ENCODE results near the gene CNTNAP4. TPM values are rescaled to one million over a fixed set of nuclear protein-coding genes. Genes with fewer than 3 reads are reported as not detected.

The CNTNAP4 gene
- total RNA-seq, 1 donor from 2014 or later = not detected

DNA sequence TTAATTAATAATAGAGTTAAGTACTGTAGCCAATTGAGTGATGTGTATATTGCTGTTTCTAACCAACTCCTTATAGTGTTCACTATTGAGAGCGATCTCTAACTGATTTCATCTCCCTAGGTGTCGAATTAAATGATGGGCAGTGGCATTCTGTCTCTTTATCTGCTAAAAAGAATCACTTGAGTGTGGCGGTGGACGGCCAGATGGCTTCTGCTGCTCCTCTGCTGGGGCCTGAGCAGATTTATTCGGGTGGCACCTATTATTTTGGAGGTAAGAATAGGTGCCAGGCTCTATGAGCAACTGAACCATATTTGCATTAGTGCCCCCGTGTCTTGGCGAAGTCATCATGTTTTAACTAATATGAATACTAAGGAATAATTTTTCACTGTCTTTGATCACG lies 184.6 kb downstream of the CNTNAP4 start:
- DNase-seq (no peak), ATAC-seq (ENCODE audit: poor library complexity) (no peak)
- intact Hi-C loops (cut with DNase I) = no loop called here

DNA sequence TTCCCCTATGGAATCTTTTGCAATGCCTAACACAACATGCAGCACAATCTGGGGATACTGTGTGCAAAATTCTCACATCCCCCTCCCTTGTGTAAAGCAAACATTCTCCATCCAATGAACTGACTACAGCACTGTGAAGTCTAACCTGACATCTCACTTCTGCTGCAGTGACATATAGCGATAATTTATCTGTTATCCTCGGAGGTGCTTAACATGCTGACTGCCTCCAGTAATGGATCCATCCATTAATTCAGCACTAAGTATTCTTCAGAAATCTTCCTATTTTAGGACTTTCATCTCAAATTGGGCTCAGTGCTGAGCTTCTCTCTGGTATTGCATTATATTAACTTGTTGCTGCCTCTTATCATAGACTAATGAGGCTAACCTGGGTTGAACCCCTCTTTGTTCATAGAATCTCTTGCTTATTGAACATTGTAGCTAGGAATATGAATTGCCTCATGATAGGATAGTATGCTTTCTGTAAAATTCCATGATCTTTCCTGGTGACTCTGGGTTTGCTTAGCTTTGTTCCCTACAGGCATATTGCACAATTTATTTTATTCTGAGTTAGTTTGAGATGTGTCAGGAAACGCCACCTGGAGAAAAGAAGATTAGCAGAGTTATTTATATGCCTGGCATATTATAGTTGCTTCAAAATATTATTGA lies 187.9 kb downstream of the CNTNAP4 start:
- intact Hi-C loops (cut with DNase I) = no loop called here
- no peak for DNase-seq
- no peak for ATAC-seq (ENCODE audit: poor library complexity)

DNA sequence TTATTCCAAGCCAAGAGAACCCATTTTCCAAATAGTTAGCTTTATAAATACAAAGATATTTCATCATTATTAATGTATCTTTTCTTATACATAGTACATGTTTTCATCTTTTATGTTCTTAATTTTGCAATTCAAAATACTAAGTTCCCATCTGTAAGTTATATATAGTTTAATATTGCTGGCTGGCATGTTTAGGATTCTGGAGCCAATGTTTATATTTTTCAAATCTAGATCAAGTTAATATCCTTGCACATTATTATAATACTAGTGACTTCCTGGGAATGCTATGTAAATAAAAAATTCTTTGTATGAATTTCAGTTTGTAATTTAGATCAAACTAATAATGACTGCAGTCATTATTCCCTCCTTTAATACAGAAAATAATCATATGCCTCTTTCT lies 189.7 kb downstream of the CNTNAP4 start:
- no peak for DNase-seq
- ATAC-seq (ENCODE audit: poor library complexity) = no peak
- intact Hi-C loops (cut with DNase I) = no loop called here

DNA sequence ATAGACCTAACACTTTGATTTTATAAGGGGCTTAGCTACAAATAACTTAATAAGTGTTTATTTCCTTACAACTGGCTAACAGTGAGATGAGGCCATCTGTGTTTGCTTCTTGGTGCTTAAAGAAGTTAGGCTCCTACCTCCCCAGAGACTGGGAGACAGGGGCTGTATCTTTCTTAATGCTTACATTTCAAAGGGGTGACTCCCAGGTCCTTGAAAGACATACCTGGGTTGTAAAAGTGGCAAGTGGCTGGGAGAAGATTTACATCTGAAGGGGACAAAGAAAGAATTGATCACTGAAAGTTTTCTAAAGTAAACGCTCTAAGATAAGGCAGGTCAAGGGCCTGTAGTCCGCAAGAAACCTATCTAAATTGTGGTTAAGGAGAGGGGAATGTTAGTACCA lies 196.8 kb downstream of the CNTNAP4 start:
- DNase-seq (no peak), ATAC-seq (ENCODE audit: poor library complexity) (no peak)
- intact Hi-C loops (cut with DNase I) = no loop called here

DNA sequence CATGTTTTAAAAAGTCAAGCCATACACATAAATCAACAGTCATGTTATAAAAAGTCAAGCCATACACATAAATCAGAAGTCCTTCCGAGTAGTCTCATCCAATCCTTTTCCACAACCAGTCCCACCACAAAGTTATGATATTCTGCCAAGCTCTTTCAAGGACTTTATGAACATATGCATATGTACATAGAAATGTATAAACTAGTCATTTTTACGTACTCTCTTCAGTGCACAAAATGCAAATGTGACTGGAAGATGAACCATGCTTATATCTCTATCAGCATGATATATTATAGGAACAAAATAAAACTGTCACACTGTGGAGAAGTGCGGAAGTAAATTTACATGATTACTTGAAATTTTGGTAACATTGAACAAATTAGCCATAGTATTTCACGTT lies 200.9 kb downstream of the CNTNAP4 start:
- intact Hi-C loops (cut with DNase I) = no loop called here
- DNase-seq = no peak
- ATAC-seq (ENCODE audit: poor library complexity) = no peak

DNA sequence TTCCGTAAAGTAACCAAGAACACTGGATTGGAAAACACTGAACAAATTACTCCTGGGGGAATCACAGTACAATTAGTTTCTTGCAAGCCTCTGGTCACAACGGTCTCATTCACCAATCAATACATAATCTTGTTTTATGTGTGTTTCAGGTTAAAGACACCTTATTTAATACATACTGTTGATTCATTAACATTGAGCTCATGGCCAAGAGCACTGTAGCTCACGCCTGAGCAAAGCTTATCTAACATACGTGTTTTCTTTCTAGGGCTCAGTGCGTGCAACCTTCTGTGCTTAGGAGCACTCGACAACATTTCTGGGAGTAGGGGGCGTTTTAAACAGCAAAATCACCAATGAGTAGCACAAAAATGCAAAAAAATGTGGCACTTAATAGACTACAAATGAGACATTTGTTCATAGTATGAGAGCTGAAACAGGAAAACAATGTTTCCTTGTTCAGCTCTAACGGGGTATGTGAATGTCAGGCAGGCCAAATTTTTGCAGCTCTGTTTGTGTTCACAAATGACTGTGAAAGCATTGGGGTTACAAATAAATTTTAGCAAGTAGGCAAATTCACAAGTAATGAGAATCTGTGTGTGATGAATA lies 206.2 kb downstream of the CNTNAP4 start:
- DNase-seq = no peak
- ATAC-seq (ENCODE audit: poor library complexity) = no peak
- intact Hi-C loops (cut with DNase I) = no loop called here

DNA sequence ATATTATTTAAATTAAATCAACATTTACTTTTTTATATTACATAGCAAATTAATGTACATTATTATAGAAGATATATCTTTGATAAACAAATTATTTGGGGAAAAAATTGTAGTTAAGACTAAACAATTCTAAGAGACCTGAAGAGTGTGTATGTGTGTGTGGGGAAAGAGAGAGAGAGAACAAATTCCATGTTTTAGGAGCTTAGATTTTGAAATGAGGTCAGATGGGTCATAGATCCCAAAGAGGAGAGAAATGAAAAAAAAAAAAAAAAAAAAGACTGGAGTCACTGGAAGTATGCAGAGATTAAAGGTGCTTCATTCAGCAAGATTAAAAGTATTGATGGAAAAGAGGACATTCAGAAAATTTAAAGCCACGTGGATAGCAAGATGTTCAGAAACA lies 206.8 kb downstream of the CNTNAP4 start:
- ATAC-seq (ENCODE audit: poor library complexity) (no peak), DNase-seq (no peak)
- intact Hi-C loops (cut with DNase I) = no loop called here

DNA sequence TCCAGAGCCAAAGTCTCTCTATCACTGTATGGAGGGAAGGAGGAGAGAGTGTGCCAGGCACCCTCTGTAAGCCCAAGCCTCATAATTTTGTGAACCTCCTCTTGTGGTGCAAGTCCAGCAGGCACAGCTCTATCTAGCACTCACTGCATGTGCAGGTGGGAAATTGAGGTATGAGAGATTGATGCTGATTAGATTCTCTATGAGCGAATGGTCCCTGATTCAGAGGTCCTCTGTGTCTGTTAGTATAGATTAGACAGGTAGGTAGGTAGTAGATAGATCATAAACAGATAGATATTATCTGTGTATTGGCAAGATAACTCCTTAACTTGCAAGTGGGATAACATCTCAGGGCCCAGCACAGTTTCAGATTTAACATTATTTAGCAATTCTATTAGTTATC lies 209.5 kb downstream of the CNTNAP4 start:
- no peak for DNase-seq
- ATAC-seq (ENCODE audit: poor library complexity) = no peak
- intact Hi-C loops (cut with DNase I) = no loop called here

DNA sequence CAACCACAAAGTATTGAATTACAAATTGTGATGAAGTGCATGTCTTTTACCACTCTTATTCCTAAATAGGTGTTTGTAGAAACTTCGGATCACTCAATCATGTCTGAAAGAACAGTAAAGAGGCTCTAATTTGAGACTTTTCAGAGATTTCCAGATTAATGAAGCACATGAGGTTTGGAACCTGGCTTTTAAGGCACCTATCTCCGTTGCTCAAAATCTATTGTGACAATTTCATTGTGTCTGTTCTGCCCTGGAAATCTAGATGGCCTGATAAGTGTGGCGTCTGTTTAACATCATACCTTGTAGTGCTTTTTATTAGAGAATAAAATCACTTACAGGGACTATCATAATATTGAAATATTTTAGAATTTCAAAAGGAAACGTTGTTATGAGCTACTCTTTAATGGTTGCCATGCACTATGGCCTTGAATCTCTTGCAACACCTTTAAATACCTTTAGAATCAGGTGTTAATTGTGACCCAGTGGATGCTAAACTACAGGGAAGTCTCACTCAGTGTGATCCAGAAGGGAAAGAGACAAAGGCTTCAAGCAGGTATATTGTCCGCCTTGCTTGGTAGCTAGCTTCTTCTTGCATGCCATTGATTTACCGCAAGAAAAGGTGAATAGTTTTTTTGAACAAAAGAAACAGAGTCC lies 210.3 kb downstream of the CNTNAP4 start:
- DNase-seq (no peak), ATAC-seq (ENCODE audit: poor library complexity) (no peak)
- intact Hi-C loops (cut with DNase I) = no loop called here

DNA sequence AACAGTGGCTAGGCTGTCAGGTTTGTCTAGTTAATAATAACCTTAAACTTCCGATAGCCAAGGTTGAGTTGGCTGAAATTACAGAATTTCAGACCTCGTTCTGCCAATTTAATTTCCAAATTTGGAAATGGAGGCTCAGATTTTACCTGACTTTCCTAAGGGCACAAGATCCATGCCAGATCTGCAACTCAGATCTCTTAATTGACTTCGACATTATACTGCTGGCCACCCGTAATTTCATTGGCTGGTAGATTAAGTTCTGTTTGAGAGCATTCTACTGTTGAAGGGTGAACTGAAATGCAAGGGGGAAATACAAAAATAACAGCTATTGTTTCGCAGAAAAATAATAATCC lies 210.8 kb downstream of the CNTNAP4 start:
- no peak for DNase-seq
- intact Hi-C loops (cut with DNase I) = no loop called here
- no peak for ATAC-seq (ENCODE audit: poor library complexity)

DNA sequence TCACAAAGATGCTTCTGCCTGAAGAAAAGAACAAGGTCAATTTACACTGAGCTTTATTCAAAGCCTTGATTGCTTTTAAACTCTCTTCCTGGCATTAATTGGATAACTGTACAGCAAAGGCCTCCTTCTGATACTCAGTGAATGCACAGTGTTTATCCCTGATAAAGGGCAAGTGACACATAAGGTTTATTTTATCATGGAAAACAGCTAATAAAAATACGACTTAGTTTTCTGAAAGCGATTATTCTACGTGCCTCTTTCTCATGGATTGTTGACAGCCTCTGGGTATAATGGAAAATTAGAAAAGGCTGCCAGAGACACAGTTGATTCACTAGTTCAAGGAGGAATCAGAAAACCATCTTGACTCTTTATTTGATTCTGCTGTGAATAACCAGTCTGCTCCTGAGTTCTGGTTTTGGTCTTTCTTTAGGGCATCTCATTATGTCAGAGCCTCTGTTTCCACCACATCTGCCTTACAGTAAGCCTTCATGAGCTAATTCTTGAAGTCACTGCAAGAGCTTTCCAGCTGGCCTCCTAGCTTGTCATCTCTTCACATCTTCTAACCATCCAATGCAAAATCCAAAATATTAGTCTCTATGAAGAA lies 212.9 kb downstream of the CNTNAP4 start:
- no peak for DNase-seq
- no peak for ATAC-seq (ENCODE audit: poor library complexity)
- intact Hi-C loops (cut with DNase I) = no loop called here

DNA sequence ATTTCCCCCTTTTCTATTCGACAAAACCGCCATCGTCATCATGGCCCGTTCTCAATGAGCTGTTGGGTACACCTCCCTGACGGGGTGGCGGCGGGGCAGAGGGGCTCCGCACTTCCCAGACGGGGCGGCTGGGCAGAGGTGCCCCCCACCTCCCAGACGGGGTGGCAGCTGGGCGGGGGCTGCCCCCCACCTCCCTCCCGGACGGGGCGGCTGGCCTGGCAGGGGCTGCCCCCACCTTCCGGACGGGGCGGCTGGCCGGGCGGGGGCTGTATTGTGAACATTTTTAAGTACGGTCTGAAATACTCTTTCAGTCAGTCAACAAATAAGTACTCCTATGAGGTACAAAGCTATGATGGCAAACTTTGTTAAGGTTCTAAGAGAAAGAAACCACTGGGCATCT lies 222.8 kb downstream of the CNTNAP4 start:
- intact Hi-C loops (cut with DNase I) = no loop called here
- ATAC-seq (ENCODE audit: poor library complexity) (no peak), DNase-seq (no peak)

DNA sequence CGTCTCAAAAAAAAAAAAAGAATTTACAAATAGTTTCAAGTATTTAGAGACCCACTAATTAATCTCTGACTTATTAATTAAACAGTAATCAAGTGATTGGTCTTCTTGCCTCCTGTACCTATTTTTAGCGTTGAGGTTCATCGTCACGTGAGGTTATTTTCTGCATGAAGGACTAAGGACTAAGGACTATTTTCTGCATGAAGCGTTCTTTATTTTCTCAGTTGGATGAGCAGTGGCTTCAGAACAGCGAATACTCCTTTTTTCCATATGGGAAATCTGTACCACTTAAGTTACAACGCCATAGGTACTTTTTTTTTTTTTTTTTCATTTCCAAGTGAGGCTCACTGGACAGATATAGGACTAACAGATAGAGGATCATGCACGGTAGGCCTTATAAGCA lies 224.9 kb downstream of the CNTNAP4 start:
- DNase-seq (no peak), ATAC-seq (ENCODE audit: poor library complexity) (no peak)
- intact Hi-C loops (cut with DNase I) = no loop called here

DNA sequence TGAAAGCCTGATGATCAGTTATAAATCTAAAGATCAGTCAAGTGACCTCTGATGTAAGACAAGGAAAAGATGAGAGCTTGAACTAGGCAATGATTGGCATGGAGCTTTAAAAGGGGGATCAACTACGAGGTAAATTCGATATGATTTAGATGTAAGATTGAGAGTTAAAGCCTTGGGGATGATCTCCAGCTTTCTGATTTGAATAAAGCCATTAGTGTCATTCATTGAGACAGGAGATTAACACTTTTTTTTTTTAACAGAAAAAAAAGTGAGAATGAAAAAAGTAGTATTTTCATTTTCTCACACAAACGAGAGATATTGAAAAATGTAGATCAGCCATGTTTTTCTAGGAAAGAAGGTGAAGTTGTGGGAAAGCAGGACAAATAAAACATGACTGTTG lies 225.4 kb downstream of the CNTNAP4 start:
- DNase-seq = no peak
- intact Hi-C loops (cut with DNase I) = no loop called here

DNA sequence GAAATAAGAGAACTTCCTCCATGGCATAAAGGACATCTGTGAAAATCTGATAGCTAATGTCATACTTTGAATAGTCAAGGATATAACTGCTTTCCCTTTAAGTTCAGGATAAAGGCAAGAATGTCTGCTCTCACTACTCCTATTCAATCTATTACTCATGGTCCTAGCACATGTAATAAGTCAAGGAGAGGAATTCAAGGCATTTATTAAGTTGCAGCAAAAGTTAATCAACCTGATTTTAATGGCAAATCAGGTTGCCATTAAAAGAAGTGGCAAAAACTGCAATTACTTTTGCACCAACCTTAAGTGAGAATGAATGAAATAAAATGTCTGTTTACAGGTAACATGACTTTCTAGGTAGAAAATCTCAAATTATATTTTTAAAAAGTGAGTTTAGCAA lies 225.9 kb downstream of the CNTNAP4 start:
- ATAC-seq (ENCODE audit: poor library complexity) = no peak
- DNase-seq = no peak
- intact Hi-C loops (cut with DNase I) = no loop called here

More for the DNA sequence above, 225.4 kb downstream of the CNTNAP4 start:
- no peak for ATAC-seq (ENCODE audit: poor library complexity)

DNA sequence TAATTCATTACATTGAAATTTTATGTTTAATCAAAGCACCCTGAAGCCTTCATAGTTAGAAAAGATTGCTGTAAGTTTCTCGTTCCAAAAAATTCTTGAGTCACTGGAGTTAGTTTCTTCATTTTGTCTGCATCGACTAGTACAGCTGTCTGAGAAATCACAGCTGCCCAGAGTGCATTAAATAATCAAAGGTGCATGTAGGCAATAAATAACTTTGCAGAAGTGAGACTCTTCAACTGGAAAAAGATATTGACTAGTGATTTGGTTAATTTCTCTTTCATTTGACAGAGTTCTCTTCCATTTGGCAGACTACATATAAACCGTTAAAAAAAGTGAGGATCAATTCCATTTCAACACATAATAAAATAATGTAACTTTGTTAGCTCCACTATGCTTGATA lies 234.0 kb downstream of the CNTNAP4 start:
- ATAC-seq (ENCODE audit: poor library complexity) (no peak), DNase-seq (no peak)
- intact Hi-C loops (cut with DNase I) = no loop called here

DNA sequence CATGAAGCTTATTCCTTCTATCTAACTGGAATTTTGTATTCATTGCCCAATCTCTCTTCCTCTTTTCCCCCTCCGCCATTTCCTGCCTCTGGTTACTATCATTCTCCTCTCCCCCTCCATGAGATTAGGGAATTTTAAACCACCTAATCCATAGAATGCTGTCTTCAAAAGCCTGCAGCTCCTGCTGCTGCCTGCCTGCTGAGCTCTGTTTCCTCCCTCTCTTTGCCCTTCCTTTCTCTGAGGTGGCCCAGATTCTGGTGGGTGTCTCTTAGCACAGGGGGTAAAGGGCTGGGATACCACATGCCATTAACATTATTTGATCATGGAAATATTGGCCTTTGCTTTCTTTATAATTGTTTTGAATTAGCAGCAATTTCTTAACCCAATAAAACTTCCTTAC lies 241.6 kb downstream of the CNTNAP4 start:
- ATAC-seq (ENCODE audit: poor library complexity) (no peak), DNase-seq (no peak)
- intact Hi-C loops (cut with DNase I) = no loop called here

DNA sequence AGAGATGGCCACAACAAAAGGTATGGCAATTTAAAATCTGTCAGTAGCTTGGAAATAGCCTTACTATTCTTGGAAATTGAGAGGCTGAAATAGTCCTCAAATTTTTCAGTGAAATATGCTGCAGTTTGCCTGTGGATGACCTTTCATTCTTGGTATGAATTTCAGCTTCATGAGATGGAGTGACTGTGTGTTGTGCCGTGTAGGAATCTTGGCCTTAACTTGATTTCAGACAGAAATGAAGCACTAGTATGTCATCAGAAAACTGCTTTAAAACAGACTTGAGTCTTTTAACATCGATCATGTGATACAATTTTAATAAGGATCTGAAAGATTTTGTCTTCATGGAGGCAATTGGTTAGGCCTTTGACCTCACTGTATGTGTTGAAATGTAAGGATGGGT lies 247.2 kb downstream of the CNTNAP4 start:
- ATAC-seq (ENCODE audit: poor library complexity) = no peak
- intact Hi-C loops (cut with DNase I) = no loop called here
- no peak for DNase-seq

DNA sequence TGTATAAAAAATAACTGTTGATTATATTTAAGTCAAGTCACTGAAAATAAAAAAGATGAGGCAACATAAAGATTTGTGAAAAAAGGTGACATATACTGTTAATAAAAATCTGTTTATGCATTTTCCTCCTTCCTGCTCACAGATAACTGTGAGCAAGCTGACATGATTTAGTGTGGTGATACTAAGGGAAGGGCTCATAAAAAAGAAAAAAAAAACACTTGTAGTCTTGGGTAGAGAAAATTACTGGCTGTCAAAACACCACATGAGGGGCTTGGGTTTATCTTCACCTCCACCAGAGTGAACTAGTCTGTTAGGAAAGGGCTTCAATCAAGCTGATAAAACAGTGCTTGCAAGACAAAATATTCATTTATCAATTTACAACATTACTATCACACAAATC lies 247.6 kb downstream of the CNTNAP4 start:
- no peak for ATAC-seq (ENCODE audit: poor library complexity)

DNA sequence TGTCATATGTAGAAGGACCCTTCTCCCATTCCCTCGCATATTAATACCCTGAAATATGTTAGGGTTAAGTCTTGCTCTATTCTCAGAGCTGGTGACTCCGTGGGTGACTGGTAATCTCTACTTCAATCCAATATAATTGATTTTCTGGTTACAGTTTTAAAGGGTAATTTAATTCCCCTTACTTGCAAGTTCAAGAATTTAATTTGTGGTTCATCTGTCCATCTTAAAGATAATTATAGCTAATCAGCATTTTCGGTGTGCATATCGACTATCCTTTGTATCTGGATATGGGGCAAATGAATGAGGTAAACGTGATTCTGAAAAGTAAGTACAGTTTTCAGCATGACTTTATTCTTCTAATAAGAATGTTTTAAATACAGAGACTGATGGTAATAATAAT lies 250.0 kb downstream of the CNTNAP4 start:
- DNase-seq (no peak), ATAC-seq (ENCODE audit: poor library complexity) (no peak)
- intact Hi-C loops (cut with DNase I) = no loop called here

More for the DNA sequence above, 247.6 kb downstream of the CNTNAP4 start:
- no peak for DNase-seq
- intact Hi-C loops (cut with DNase I) = no loop called here
